ENCODE data around the gene ARHGEF25. TPM values are rescaled to one million over a fixed set of nuclear protein-coding genes. Genes with fewer than 3 reads are reported as not detected.
"Not testable (repeated sequence)": the region's sequence is repeated elsewhere in the genome, so short reads cannot be mapped to it uniquely, and the experiment has no call there.

The ARHGEF25 gene
- 10 to 100 TPM; 31.2 to 91.2 (median 48.8) TPM for total RNA-seq

- peaks cover 0 to 47% (median 0%) of the 10 kb centered on the region in 3 donors for H3K36me3 ChIP-seq
- peak within 1 kb of the TSS; percentile 64 to 93 (median 83) for H3K27ac ChIP-seq
- H3K4me3 ChIP-seq = peak within 1 kb of the TSS; percentile 44 to 86 (median 68)
- 1% methylated on average over 32 to 33 of the region's 55 CpGs for WGBS, 2 donors
- no peaks in the 10 kb centered on the region for H3K9me3 ChIP-seq
- peaks cover 0 to 82% (median 8%) of the 10 kb centered on the region in 4 donors for H3K4me1 ChIP-seq
- no peaks in the 10 kb centered on the region for H3K27me3 ChIP-seq
- DNase-seq (ENCODE audit: low spot score in 2 of 2) = peak; percentile 49 to 62
- TF ChIP-seq POLR2A (IDR thresholded peaks at IDR 0.05) = peak in 1 of 2 donors; percentile 52
- peak in 1 of 5 experiments; percentile 12 for TF ChIP-seq CTCF (IDR thresholded peaks at IDR 0.05)
- TF ChIP-seq EP300 (IDR thresholded peaks at IDR 0.05) = peak in 1 of 2 donors; percentile 34
Measured at GRCh38 chr12:57611108-57611826, at the start of gene ARHGEF25. Gene ARHGEF25 (plus strand): TSS chr12:57611435. CDS start chr12:57611895, 460 bp downstream.

- no peak for TF ChIP-seq POLR2A (IDR thresholded peaks at IDR 0.05)
- no peak for TF ChIP-seq EP300 (IDR thresholded peaks at IDR 0.05)
- TF ChIP-seq CTCF (IDR thresholded peaks at IDR 0.05) = no peak
- H3K4me3 ChIP-seq = no peak overlapping the region
- WGBS, 2 donors = 66 to 68% methylated on average over 4 of the region's 4 CpGs
- no peak overlapping the region for H3K27ac ChIP-seq
- no peaks in the 10 kb centered on the region for H3K9me3 ChIP-seq
- peaks cover 0 to 14% of the 10 kb centered on the region in 2 donors for H3K27me3 ChIP-seq
- DNase-seq (ENCODE audit: low spot score in 2 of 2) = no peak
- no peaks in the 10 kb centered on the region for H3K4me1 ChIP-seq
- H3K36me3 ChIP-seq = peaks cover 0 to 4% (median 0%) of the 10 kb centered on the region in 3 donors
Measured at GRCh38 chr12:57563358-57563757, 47.9 kb upstream of the ARHGEF25 start.

- 81 to 83% methylated on average over 7 of the region's 7 CpGs for WGBS, 2 donors
- TF ChIP-seq CTCF (IDR thresholded peaks at IDR 0.05) (no peak), EP300 (IDR thresholded peaks at IDR 0.05) (no peak), POLR2A (IDR thresholded peaks at IDR 0.05) (no peak)
Measured at GRCh38 chr12:57564178-57564740, 47.0 kb upstream of the ARHGEF25 start.

GRCh38 chr12:57568838-57569237, 42.4 kb upstream of the ARHGEF25 start:
- Histone ChIP-seq H3K9me3 (no peaks in the 10 kb centered on the region), H3K27ac (no peak overlapping the region), H3K36me3 (peaks cover 0 to 4% (median 0%) of the 10 kb centered on the region in 3 donors), H3K27me3 (peaks cover 0 to 17% of the 10 kb centered on the region in 2 donors), H3K4me1 (no peaks in the 10 kb centered on the region), H3K4me3 (no peak overlapping the region)
- 74 to 79% methylated on average over 6 of the region's 6 CpGs for WGBS, 2 donors
- no peak for DNase-seq (ENCODE audit: low spot score in 2 of 2)
- no peak for TF ChIP-seq POLR2A (IDR thresholded peaks at IDR 0.05)
- no peak for TF ChIP-seq EP300 (IDR thresholded peaks at IDR 0.05)
- TF ChIP-seq CTCF (IDR thresholded peaks at IDR 0.05) = no peak

More at GRCh38 chr12:57564178-57564740, 47.0 kb upstream of the ARHGEF25 start:
- Histone ChIP-seq H3K36me3 (peaks cover 0 to 4% (median 0%) of the 10 kb centered on the region in 3 donors), H3K27me3 (peaks cover 0 to 17% of the 10 kb centered on the region in 2 donors), H3K9me3 (no peaks in the 10 kb centered on the region), H3K27ac (no peak overlapping the region), H3K4me1 (no peaks in the 10 kb centered on the region), H3K4me3 (no peak overlapping the region)
- no peak for DNase-seq (ENCODE audit: low spot score in 2 of 2)

- no peak for DNase-seq (ENCODE audit: low spot score in 2 of 2)
- TF ChIP-seq CTCF (IDR thresholded peaks at IDR 0.05) (no peak), POLR2A (IDR thresholded peaks at IDR 0.05) (no peak), EP300 (IDR thresholded peaks at IDR 0.05) (no peak)
Measured at GRCh38 chr12:57569858-57570257, 41.4 kb upstream of the ARHGEF25 start.

GRCh38 chr12:57570438-57570837, 40.8 kb upstream of the ARHGEF25 start:
- peaks cover 0 to 12% of the 10 kb centered on the region in 2 donors for H3K27me3 ChIP-seq
- not testable (repeated sequence) for H3K36me3 ChIP-seq; DNase-seq (ENCODE audit: low spot score in 2 of 2); H3K27ac ChIP-seq; H3K9me3 ChIP-seq; H3K4me3 ChIP-seq; H3K4me1 ChIP-seq
- WGBS, 2 donors = 82 to 84% methylated on average over 13 of the region's 13 CpGs

More at GRCh38 chr12:57569858-57570257, 41.4 kb upstream of the ARHGEF25 start:
- no peak overlapping the region for H3K27ac ChIP-seq
- WGBS, 2 donors = 87 to 88% methylated on average over 18 of the region's 18 CpGs
- no peaks in the 10 kb centered on the region for H3K9me3 ChIP-seq
- H3K4me1 ChIP-seq = no peaks in the 10 kb centered on the region
- H3K36me3 ChIP-seq = no peaks in the 10 kb centered on the region
- no peak overlapping the region for H3K4me3 ChIP-seq
- H3K27me3 ChIP-seq = peaks cover 0 to 15% of the 10 kb centered on the region in 2 donors
